Hepatic stellate cell (primary cell): Measurements from ENCODE around the gene HNRNPC.
A peak's percentile ranks its signal among the peaks of the same experiment; 100 is the strongest.
"Not testable (repeated sequence)": the region's sequence is repeated elsewhere in the genome, so short reads cannot be mapped to it uniquely, and the experiment has no call there.

Experiments
- DNase-seq: peaks from one replicate; pipeline ENCODE4 v3.0.0; 2011; ENCODE audit warnings: low spot score

The HNRNPC gene

DNA sequence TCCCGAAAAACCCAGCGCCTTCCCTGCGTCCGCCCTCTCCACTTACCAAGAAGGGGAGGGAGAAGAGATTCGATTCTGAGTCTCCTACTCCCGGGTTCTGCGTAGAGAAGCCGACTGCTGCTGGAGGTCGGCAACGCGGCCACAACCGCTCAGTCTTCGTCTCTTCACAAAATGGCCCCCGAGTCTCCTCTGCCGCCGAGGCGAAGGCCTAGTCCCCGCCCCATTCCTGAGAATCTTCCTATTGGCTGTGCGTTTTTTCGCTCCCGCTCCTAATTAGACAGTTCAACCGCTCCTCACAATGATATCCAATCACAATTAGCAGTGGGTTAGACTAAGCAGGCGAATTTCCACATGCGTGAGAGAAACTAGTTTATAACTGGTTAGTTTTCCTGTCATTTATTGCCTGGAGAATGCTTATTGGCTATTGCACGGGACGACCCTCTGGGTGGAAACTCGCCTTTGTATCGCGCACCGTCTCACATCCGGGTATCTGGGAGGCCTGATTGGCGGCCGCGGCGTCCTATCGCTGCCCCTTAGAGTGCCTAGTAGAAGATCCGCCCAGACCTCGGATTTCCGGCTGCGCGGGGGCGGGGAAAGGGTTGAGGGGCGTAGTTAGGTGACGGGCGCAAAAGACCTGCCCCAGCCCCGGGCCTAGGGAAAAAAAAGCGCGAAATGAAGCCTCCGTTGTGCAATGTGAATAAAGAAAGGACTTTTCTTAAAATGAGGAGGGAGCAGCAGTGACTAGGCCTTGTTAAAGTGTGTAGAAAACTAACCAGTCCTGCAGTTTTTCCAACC, at the start of gene HNRNPC:
TSS of gene HNRNPC (minus strand) at position 191 of the 795 bp plus-strand sequence. CDS start 35,249 bp downstream, outside the sequence.
- DNase-seq: peak; percentile 99

DNA sequence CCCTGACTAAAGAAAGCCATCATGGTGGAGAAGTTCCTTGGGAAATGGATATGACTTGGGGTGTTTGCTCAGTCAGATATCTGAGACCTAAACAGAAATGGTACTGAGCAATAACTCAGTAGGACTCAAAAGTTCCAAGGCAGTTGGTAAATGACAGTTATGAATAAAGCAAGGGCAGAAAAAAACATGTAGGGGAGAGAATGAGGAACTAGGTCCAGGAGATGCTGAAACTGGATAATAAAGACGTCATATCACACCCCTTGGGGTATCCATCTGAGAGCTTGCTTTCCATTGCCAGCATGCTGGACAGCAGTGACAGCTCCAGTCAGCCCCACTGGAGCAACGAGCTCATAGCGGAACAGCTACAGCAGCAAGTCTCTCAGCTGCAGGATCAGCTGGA, 48.2 kb upstream of the HNRNPC start:
- DNase-seq: no peak

DNA sequence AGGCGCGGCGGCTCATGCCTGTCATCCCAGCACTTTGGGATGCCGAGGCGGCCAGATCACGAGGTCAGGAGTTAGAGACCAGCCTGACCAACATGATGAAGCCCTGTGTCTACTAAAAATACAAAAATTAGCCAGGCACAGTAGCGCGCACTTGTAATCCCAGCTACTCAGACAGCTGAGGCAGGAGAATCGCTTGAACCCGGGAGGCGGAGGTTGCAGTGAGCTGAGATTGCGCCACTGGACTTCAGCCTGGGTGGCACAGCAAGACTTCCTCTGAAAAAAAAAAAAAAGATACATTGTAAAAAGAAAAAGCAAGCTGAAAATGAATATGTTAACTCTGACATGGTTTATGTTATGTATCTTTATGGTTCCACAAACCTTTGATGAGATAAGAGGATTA, 44.3 kb upstream of the HNRNPC start:
- no peak for DNase-seq

DNA sequence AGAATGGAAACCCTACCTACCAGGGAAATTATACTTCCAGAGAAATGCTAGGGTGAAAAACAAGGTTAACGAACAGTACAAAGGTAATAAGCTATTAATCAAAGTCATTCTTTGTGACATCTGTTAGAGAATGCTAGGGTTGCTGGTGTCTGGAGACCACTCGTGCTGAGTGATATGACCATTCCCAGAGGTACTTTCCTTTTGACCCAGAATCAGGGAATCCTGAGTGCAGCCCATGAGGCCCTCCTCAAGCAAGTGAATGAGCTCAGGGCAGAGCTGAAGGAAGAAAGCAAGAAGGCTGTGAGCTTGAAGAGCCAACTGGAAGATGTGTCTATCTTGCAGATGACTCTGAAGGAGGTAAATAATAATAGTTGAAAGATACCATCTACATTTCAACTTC, 42.4 kb upstream of the HNRNPC start:
- no peak for DNase-seq

DNA sequence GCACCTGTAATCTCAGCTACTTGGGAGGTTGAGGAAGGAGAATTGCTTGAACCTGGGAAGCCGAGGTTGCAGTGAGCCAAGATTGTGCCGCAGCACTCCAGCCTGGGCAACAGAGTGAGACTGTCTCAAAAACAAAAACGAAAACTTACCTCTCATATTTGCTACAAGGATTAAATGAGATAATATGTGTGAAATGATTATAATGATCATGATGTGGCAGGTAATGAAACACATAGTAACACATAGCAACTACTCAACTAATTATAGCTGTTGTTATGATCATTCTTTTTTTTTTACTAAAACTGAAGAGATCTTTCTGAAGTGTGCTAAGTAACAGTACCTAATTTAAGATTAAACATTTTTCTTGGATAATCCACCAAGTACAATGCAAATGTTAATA, 40.7 kb upstream of the HNRNPC start:
- DNase-seq: no peak

DNA sequence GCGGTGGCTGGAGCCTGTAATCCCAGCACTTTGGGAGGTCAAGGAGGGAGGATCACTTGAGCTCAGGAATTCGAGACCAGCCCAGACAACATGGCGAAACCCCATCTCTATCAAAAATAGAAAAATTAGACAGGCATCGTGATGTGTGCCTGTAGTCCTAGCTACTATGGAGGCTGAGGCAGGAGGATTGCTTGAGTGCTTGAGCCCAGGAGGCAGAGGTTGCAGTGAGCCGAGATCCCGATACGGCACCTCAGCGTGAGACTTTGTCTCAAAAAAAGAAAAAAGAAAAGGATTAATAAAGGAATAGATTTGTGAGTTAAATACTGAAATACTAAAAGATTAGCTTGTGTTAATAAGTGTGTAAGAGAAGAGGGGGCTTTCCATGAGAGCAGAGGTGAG, 40.0 kb upstream of the HNRNPC start:
- DNase-seq: no peak

DNA sequence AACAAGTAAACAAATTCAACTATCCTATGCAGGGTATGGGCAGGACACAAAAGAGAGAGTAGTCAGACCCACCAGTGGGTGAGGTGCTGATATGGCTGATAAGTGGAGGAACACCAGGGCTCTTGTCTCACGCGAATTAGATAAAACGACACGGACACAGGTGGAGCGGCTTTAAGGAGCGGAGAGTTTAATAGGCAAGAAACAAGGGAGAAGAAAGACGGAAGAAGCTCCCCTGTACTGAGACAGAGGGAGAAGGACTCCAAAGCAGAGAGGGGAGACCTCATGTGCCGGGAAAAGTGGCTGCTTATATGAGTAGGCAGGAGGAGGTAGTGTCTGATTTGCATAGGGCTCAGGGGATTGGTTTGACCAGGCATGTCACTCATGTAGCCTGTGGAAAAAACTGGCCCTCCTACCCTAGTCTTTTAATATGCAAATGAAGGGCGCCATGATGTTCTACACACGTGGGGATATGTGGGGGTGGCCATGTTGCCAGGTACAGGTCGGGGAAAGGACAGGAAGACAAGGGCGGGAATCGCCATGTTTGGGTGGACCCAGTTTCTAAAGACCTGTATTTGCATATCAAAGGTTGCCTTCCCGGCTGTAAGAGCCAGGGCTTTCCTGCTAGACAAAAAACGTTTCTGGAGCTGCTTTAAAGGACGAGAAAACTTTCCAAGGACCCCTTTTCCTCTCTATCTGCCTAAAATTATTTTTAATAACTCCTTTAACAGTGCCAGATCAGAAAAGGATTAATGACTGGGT, 39.4 kb upstream of the HNRNPC start:
- no peak for DNase-seq

DNA sequence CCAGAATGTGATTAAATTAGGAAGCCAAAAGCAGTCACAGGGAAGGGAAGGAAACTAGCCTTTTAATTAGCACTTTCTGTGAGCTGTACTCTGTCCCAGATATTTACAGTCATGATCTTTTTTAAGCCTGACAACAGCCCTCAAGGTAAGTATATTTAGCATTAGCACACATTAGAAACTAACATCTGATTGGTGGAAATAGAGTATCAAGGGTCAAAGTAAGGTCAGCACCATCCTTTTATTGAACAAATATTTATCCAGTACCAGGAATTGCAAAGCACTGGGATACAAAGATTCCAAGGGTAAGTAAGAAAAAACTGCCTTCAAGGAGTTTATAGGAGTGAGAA, 38.9 kb upstream of the HNRNPC start:
- DNase-seq: no peak

DNA sequence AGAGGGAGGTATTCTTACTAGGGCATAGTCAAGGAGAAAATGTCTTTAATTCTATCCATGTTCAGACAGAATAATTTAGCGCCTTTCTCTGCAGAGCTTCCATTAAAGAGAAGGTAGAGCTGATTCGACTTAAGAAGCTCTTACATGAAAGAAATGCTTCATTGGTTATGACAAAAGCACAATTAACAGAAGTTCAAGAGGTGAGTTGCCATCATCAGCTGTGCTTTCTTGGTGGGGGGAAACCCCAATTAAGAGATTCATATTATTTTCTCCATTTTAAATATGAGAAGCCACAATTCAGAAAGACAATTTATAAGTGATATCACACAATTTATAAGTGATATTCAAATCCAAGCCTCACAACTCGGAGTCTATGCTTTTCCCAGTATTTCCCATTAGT, 38.4 kb upstream of the HNRNPC start:
- no peak for DNase-seq

DNA sequence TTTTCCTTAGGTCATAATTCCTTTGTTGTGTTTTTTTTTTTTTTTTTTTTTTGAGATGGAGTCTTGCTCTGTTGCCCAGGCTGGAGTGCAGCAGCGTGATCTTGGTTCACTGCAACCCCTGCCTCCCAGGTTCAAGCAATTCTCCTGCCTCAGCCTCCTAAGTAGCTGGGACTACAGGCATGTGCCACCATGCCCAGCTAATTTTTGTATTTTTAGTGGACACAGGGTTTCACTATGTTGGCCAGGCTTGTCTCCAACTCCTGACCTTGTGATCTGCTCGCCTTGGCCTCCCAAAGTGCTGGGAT, 33.5 kb upstream of the HNRNPC start:
- DNase-seq: not testable (repeated sequence)

DNA sequence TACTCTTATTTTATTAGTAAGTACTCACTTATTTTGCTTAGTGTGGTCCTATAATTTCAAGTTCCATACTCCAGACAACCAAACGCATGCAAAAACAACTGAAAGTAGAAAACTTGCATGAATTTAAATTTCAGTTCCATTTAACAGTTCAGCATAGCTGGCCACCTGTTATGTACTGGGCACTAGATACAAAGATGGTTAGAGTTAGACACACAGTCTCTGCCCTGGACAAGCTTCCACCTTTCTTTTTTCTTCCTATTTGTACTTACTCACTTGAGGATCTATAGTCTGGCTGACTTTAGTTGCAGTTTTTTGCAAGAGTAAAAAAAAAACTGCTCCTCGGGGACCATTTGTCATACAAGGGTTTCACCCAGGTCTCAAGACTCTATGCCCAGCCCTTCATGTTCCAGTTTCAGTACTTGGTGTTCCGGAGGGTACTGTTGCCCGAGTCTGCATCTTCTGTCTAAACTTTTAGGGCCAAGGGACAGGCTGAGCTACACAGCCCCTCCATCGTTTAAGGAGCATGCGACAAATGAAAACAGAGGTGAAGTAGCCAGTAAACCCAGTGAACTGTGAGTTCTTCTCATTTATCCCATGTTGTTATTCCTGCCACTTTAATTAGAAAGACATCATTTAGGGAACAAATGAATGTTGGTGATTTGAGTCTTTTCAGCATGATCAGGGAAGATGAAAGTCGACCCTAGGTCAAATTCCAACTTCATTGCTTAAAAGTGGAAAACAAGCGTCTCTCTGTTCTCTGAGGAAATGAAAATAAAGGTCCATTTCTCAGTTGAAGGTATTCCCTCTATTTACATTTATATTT, 33.0 kb upstream of the HNRNPC start:
- DNase-seq: no peak

DNA sequence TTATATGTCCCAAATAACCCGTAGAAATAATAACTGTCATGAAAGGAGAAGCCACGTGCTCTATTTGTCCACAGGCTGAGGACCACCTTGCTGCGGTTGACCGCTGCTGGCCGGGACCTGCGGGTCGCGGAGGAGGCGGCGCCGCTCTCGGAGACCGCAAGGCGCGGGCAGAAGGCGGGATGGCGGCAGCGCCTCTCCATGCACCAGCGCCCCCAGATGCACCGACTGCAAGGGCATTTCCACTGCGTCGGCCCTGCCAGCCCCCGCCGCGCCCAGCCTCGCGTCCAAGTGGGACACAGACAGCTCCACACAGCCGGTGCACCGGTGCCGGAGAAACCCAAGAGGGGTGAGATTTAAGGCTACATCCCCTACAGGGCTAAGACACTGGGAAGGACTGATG, 31.6 kb upstream of the HNRNPC start:
- no peak for DNase-seq

DNA sequence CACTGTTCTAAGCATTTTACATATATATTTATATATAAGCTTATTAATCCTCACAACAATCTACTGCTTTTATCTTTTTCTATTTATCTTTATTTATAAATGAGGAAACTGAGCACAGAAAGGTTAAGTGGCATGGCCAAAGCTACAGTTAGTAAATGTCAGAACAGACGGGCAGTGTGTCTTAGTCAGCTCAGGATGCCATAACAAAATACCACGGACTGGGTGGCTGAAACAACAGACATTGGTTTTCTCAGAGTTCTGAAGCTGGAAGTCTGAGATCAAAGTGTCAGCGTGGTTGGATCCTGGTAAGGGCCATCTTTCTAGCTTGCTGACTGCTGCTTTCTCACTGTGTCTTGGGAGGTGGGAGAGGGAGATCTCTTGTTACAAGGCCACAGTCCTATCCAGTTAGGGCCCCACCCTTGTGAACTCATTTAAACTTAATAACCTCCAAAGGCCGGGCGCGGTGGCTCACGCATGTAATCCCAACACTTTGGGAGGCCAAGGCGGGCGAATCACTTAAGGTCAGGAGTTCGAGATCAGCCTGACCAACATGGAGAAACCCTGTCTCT, 30.4 kb upstream of the HNRNPC start:
- no peak for DNase-seq

DNA sequence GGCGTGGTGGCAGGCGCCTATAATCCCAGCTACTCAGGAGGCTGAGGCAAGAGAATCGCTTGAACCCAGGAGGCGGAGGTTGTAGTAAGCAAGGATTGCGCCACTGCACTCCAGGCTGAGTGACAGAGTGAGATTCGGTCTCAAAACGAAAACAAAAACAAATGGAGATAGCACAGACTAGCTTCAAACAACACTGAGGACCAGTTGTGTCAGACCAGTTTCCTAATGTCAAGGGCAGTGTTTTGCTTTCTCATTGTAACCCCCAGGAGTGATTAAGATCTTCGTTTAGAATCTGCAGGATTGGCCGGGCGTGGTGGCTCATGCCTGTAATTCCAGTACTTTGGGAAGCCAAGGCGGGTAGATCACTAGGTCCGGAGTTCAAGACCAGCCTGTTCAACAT, 29.1 kb upstream of the HNRNPC start:
- DNase-seq: no peak

DNA sequence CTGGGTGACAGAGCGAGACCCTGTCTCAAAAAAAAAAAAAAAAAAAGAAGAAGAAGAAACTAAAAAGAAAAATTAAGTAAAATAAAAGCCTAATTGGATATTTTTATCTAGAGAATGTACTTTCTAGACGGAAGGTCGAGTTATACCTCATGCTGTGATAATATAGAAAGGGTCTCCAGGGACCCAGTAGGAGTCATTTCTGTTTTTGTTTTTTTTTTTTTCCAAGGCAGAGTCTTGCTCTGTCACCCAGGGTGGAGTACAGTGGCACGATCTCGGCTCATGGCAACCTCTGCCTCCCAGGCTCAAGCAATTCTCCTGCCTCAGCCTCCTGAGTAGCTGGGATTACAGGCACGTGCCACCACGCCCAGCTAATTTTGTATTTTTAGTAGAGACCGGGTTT, 24.8 kb upstream of the HNRNPC start:
- DNase-seq: not testable (repeated sequence)

DNA sequence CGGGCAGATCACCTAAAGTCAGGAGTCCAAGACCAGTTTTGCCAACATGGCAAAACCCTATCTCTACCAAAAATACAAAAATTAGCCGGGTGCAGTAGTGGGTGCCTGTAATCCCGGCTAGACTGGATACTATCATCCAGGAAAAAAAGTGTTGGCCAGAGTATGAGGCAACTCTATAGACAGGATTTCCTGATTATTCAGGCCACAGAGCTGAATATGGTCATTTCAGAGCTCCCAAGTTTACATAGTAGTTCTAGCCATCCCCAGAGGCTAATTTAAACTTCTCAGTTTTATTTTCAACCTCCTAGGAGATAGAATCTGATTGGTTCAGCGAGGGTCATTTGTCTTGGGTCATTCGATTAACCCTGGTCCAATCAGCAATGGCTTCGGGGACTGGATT, 17.9 kb upstream of the HNRNPC start:
- no peak for DNase-seq

DNA sequence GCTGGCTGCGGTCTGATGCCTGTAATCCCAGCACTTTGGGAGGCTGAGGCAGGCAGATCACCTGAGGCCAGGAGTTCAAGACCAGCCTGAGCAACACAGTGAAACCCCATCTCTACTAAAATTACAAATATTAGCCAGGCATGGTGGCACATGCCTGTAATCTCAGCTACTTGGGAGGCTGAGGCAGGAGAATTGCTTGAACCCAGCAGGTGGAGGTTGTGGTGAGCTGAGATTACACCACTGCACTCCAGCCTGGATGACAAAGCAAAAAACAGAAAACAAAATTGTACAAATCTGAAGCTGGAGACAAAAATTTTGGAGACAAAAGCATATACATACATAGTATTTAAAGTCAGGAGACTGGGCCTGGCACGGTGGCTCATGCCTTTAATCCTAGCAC, 17.3 kb upstream of the HNRNPC start:
- DNase-seq: not testable (repeated sequence)

DNA sequence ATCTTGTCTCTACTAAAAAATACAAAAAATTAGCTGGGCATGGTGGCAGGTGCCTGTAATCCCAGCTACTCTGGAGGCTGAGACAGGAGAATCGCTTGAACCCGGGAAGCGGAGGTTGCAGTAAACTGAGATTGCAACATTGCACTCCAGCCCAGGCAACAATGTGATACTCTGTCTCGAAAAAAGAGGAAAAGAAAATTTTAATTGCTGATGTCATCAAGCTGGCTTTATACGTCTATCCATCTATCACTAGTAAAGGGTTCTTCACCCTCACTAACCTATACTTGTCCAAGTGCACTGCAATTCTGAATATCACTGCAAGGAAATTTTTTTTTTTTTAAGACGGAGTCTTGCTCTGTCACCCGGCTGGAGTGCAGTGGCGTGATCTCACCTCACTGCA, 12.7 kb upstream of the HNRNPC start:
- DNase-seq: not testable (repeated sequence)

DNA sequence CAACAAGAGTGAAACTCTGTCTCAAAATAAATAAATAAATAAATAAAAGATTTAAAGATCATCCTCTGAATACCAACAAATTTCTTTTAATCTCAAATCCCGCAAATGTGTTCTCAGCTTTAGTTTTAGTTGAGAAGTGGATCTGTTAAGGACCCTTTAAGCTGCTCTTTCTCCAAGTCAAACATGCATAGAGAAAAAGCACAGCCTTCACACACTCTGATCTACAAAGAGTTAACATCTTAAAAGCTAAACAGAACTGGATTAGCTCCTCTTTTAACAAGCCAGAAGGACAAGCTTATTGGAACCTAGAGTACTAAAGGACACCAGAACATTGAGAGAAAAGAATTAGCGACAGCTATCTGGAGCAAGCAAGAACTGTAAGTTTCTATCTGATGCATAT, 10.5 kb upstream of the HNRNPC start, which contains the start of gene RPGRIP1:
TSS of gene RPGRIP1 (plus strand) at position 301 of the 400 bp plus-strand sequence. CDS start 7,894 bp downstream, outside the sequence.
- DNase-seq: no peak

DNA sequence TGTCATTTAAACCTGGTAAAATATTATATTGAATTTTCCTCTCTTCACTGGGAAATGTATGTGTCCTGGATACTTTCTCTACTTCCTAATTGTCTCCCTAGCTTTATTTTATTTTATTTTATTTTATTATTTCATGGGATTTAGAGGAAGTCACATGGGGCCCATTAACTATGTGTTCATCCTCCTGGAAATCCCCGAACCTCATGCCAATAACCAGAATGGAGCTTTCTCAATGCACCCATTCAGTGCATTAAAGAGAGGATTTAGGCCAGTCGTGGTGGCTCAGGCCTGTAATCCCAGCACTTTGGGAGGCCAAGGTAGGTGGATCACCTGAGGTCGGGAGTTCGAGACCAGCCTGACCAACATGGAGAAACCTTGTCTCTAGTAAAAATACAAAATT, 9.4 kb upstream of the HNRNPC start:
- no peak for DNase-seq

DNA sequence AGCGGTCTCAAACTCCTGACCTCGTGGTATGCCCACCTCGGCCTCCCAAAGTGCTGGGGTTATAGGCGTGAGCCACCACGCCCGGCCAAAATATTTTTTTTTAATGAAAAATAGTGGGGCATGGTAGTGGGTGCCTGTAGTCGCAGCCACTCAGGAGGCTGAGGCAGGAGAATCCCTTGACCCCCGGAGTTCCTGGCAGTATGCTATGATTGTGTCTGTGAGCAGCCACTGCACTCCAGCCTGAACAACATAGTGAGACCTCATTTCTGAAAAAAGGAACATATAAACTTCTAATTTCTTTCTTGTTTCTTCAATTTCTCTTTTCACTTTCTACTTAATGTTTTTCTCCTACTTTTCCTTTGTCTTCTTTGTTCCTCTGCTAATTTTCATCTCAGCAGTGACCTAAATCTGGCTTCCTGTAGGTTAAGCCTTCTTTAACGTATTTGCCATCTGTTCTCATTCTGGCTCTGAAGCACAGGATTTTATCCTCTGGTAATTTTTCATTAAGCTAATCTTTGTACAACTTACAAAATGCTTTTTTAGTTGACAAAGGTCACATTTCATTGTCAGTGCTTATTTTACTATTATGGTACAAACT, 6.1 kb upstream of the HNRNPC start:
- no peak for DNase-seq

DNA sequence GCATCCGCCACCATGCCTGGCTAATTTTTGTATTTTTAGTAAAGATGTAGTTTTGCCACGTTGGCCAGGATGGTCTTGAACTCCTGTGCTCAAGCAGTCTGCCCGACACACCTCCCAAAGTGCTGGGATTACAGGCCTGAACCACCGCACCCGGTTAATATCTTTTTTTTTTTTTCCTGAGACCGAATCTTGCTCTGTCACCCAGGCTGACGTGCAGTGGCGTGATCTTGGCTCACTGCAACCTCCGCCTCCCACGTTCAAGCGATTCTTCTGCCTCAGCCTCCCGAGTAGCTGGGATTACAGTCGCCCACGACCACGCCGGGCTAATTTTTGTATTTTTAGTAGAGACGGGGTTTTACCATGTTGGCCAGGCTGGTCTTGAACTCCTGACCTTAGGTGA, 3.4 kb upstream of the HNRNPC start:
- not testable (repeated sequence) for DNase-seq
